H1 (cell line): ENCODE measurements around the gene ALPK3. TPM values are rescaled to one million over a fixed set of nuclear protein-coding genes. Genes with fewer than 3 reads are reported as not detected.

Experiments used
- CTCF ChIA-PET: fragments of 300-600 bp; sonication (Branson Sonifier 250); formaldehyde crosslinking; loops from one replicate; lab custom pipeline; 2021; ENCODE audit not compliant: partially characterized antibody; lab: Charles Lee
- POLR2A ChIA-PET: fragments of 300-600 bp; sonication (Branson Sonifier 250); formaldehyde crosslinking; loops from one replicate; lab custom pipeline; 2021; ENCODE audit warnings: inconsistent platforms; ENCODE audit not compliant: partially characterized antibody; lab: Charles Lee
- DNase-seq, 2 experiments: peaks; one replicate each; pipeline versions ENCODE4 v3.0.0 to v3.0.0-alpha.2; 2010 to 2022; ENCODE audit warnings: low spot score in 2 of 2, low read depth in 1 of 2, mixed read lengths in 1 of 2
- FAIRE-seq: peaks from 2 replicates; lab custom pipeline; 2011; peaks lifted over from hg19 to GRCh38; lab: Jason Lieb, UNC
- H2AFZ ChIP-seq: 2 replicates; pipeline ENCODE4 v1.8.1; 2012; ENCODE audit warnings: low read length, inconsistent platforms
- H2AK5ac ChIP-seq: 2 replicates; pipeline ENCODE4 v1.6.1; 2013; ENCODE audit warnings: low read depth, low read length
- H2BK120ac ChIP-seq: replicated peaks from 2 replicates; pipeline ENCODE3; 2013; ENCODE audit warnings: low read depth, low read length, inconsistent platforms
- H2BK12ac ChIP-seq: 2 replicates; pipeline ENCODE4 v1.6.1; 2013; ENCODE audit warnings: low read depth, low read length
- H2BK15ac ChIP-seq: 2 replicates; pipeline ENCODE4 v1.6.1; 2013; ENCODE audit warnings: low read length
- H2BK20ac ChIP-seq: 2 replicates; pipeline ENCODE4 v1.6.1; 2013; ENCODE audit warnings: low read length
- H2BK5ac ChIP-seq: 2 replicates; pipeline ENCODE4 v1.6.1; 2013; ENCODE audit warnings: low read depth, low read length
- H3K14ac ChIP-seq: 2 replicates; pipeline ENCODE4 v1.6.1; 2013; ENCODE audit warnings: inconsistent platforms; ENCODE audit not compliant: insufficient read length
- H3K18ac ChIP-seq: 2 replicates; pipeline ENCODE4 v1.6.1; 2013; ENCODE audit warnings: low read length; ENCODE audit errors: extremely low read depth
- H3K23ac ChIP-seq: 2 replicates; pipeline ENCODE4 v1.6.1; 2013; ENCODE audit warnings: inconsistent platforms; ENCODE audit not compliant: insufficient read length
- H3K23me2 ChIP-seq: 2 replicates; pipeline ENCODE4 v1.6.1; 2013; ENCODE audit warnings: low read depth, low read length
- H3K27ac ChIP-seq: 2 replicates; pipeline ENCODE4 v1.6.1; 2011; ENCODE audit warnings: low read depth, low read length, inconsistent platforms
- H3K27me3 ChIP-seq, 4 experiments: replicated peaks in 1 of 4; 1 replicate in 1 of 4; 2 replicates in 3 of 4; pipeline versions ENCODE4 v1.6.1 to v1.8.1; 2011 to 2013; ENCODE audit warnings: low read length in 3 of 4, mild to moderate bottlenecking in 3 of 4, inconsistent platforms in 2 of 4, mixed read lengths in 2 of 4, moderate library complexity in 1 of 4; ENCODE audit not compliant: control insufficient read depth in 3 of 4, insufficient read depth in 3 of 4; ENCODE audit errors: extremely low read depth in 1 of 4
- H3K36me3 ChIP-seq, 4 experiments: 2 replicates each; pipeline versions ENCODE4 v1.6.1 to v1.8.1; 2011 to 2013; ENCODE audit warnings: mild to moderate bottlenecking in 4 of 4, low read length in 3 of 4, moderate library complexity in 2 of 4, control low read depth in 1 of 4, inconsistent platforms in 1 of 4; ENCODE audit not compliant: insufficient read depth in 4 of 4, control insufficient read depth in 2 of 4
- H3K4ac ChIP-seq: replicated peaks from 2 replicates; pipeline ENCODE3; 2013; ENCODE audit warnings: low read length, low read depth, mixed read lengths, inconsistent platforms; ENCODE audit not compliant: insufficient read length
- H3K4me1 ChIP-seq, 4 experiments: replicated peaks in 1 of 4; 1 replicate in 1 of 4; 2 replicates in 3 of 4; pipeline versions ENCODE4 v1.6.1 to v1.8.1; 2011 to 2013; ENCODE audit warnings: low read length in 3 of 4, inconsistent platforms in 2 of 4, mixed read lengths in 1 of 4; ENCODE audit not compliant: insufficient read depth in 4 of 4, control insufficient read depth in 3 of 4
- H3K4me2 ChIP-seq, 2 experiments: 2 replicates each; pipeline versions ENCODE4 v1.6.1 to v1.8.1; 2011 to 2013; ENCODE audit warnings: low read depth in 2 of 2, low read length in 2 of 2, control low read depth in 1 of 2, inconsistent platforms in 1 of 2, mild to moderate bottlenecking in 1 of 2; ENCODE audit not compliant: insufficient read depth in 1 of 2
- H3K4me3 ChIP-seq, 4 experiments: fragments of 200-600, 300-600 bp in 1 of 4; sonication (generic), shearing (Covaris generic), sonication (Bioruptor Twin) in 1 of 4; 2 replicates each; pipeline versions ENCODE4 v1.5.1 to v1.8.1; 2011 to 2016; ENCODE audit warnings: low read length in 4 of 4, low read depth in 3 of 4, control low read depth in 2 of 4, inconsistent platforms in 2 of 4, mild to moderate bottlenecking in 2 of 4, mixed read lengths in 1 of 4, moderate library complexity in 1 of 4; ENCODE audit not compliant: insufficient read depth in 2 of 4; ENCODE audit errors: extremely low read depth in 1 of 4
- H3K56ac ChIP-seq: replicated peaks from 2 replicates; pipeline ENCODE3; 2013; ENCODE audit warnings: low read depth, mild to moderate bottlenecking, mixed read lengths, low read length, inconsistent platforms; ENCODE audit not compliant: insufficient read length
- H3K79me1 ChIP-seq: 2 replicates; pipeline ENCODE4 v1.6.1; 2013; ENCODE audit warnings: low read depth, low read length, control low read depth
- H3K79me2 ChIP-seq, 2 experiments: 2 replicates each; pipeline versions ENCODE4 v1.6.1 to v1.8.1; 2012 to 2013; ENCODE audit warnings: low read length in 2 of 2, mild to moderate bottlenecking in 2 of 2, inconsistent platforms in 1 of 2; ENCODE audit not compliant: insufficient read depth in 2 of 2, control insufficient read depth in 1 of 2
- H3K9ac ChIP-seq, 4 experiments: replicated peaks in 1 of 4; 1 replicate in 1 of 4; 2 replicates in 3 of 4; pipeline versions ENCODE4 v1.6.1 to v1.8.1; 2011 to 2013; ENCODE audit warnings: low read depth in 3 of 4, low read length in 3 of 4, control low read depth in 2 of 4, mild to moderate bottlenecking in 2 of 4, moderate library complexity in 2 of 4, inconsistent platforms in 1 of 4; ENCODE audit errors: extremely low read depth in 1 of 4
- H3K9me3 ChIP-seq, 2 experiments: 2 replicates each; pipeline versions ENCODE4 v1.6.1 to v1.8.1; 2012 to 2013; ENCODE audit warnings: mild to moderate bottlenecking in 2 of 2, moderate library complexity in 2 of 2, control low read depth in 1 of 2, inconsistent platforms in 1 of 2, low read depth in 1 of 2, low read length in 1 of 2, mixed read lengths in 1 of 2; ENCODE audit not compliant: insufficient read depth in 2 of 2
- H4K20me1 ChIP-seq, 2 experiments: replicated peaks in 1 of 2; 2 replicates each; pipeline versions ENCODE3 to v1.8.1; 2011 to 2013; ENCODE audit warnings: inconsistent platforms in 2 of 2, low read length in 2 of 2, mild to moderate bottlenecking in 1 of 2; ENCODE audit not compliant: insufficient read depth in 2 of 2, control insufficient read depth in 1 of 2
- H4K5ac ChIP-seq: 2 replicates; pipeline ENCODE4 v1.6.1; 2013; ENCODE audit warnings: low read length, low read depth, mixed read lengths, inconsistent platforms; ENCODE audit not compliant: insufficient read length
- H4K8ac ChIP-seq: 2 replicates; pipeline ENCODE4 v1.8.0; 2013; ENCODE audit warnings: mild to moderate bottlenecking, moderate library complexity, low read length, inconsistent platforms; ENCODE audit not compliant: insufficient read depth; ENCODE audit errors: extremely low read depth
- H4K91ac ChIP-seq: replicated peaks from 2 replicates; pipeline ENCODE3; 2013; ENCODE audit warnings: low read length, mixed read lengths, inconsistent platforms; ENCODE audit not compliant: insufficient read length
- CTCF ChIP-seq, 3 experiments: IDR thresholded peaks; 1 replicate in 2 of 3; 2 replicates in 1 of 3; pipeline versions ENCODE4 v1.5.1 to v1.6.1; 2011; ENCODE audit warnings: low read length in 3 of 3, mild to moderate bottlenecking in 3 of 3, inconsistent platforms in 2 of 3, low read depth in 1 of 3, moderate library complexity in 1 of 3; ENCODE audit not compliant: insufficient read depth in 1 of 3; ENCODE audit errors: control extremely low read depth in 1 of 3
- RAD21 ChIP-seq, 2 experiments: IDR thresholded peaks in 1 of 2; conservative IDR thresholded peaks in 1 of 2; 2 replicates each; pipeline ENCODE4 v1.6.1; 2011; ENCODE audit warnings: low read depth in 2 of 2, low read length in 2 of 2, improper control_type of control experiment in 1 of 2, inconsistent platforms in 1 of 2, mild to moderate bottlenecking in 1 of 2, moderate library complexity in 1 of 2
- SRF ChIP-seq: IDR thresholded peaks from 2 replicates; pipeline ENCODE4 v1.6.1; 2011; ENCODE audit warnings: mild to moderate bottlenecking, low read depth, low read length, moderate library complexity
- TBP ChIP-seq: IDR thresholded peaks from 2 replicates; pipeline ENCODE4 v1.6.1; 2011; ENCODE audit warnings: low read depth, low read length, improper control_type of control experiment
- WGBS, 2 experiments: shearing (Covaris generic) in 1 of 2; methylation state at CpG; one replicate each; pipeline versions ENCODE4 v1.1.6 to v1.1.7; 2013 to 2015; ENCODE audit warnings: low lambda C conversion rate in 2 of 2, mixed read lengths in 2 of 2, inconsistent platforms in 1 of 2, low coverage in 1 of 2, missing lambda C conversion rate in 1 of 2; ENCODE audit not compliant: insufficient replicate concordance in 2 of 2, insufficient coverage in 1 of 2, insufficient read length in 1 of 2; ENCODE audit errors: extremely low coverage in 1 of 2, missing lambda C conversion rate in 1 of 2; 5-methylcytosine and 5-hydroxymethylcytosine counted together
- polyA plus RNA-seq, 7 experiments: library from polyadenylated mRNA; depleted of rRNA in 3 of 7; stranded (reverse) in 5 of 7; unstranded in 2 of 7; fragments of >200 nt in 5 of 7; fragments of 200-250 nt in 2 of 7; gene quantifications; 1 replicate in 5 of 7; 2 replicates in 1 of 7; 4 replicates in 1 of 7; pipeline versions ENCODE4 v1.2.1 to v1.2.3, GENCODE V29; 2011 to 2013; ENCODE audit warnings: missing spikeins in 2 of 7, mixed read lengths in 2 of 7
- total RNA-seq: library from RNA; stranded (reverse); fragmentation: NEBNext Ultra II Directional; extraction: Animal tissue kit (Norgen Biotek cat#: 25700); gene quantifications from 2 replicates; pipeline ENCODE4 v1.2.1, GENCODE V29; 2021

Gene ALPK3
- total and polyA plus RNA-seq, 2 of the 8 experiments (the other 6 are each of a cell fraction or from before 2014, with no cell fraction given): 4.4 to 19.2 TPM

DNA sequence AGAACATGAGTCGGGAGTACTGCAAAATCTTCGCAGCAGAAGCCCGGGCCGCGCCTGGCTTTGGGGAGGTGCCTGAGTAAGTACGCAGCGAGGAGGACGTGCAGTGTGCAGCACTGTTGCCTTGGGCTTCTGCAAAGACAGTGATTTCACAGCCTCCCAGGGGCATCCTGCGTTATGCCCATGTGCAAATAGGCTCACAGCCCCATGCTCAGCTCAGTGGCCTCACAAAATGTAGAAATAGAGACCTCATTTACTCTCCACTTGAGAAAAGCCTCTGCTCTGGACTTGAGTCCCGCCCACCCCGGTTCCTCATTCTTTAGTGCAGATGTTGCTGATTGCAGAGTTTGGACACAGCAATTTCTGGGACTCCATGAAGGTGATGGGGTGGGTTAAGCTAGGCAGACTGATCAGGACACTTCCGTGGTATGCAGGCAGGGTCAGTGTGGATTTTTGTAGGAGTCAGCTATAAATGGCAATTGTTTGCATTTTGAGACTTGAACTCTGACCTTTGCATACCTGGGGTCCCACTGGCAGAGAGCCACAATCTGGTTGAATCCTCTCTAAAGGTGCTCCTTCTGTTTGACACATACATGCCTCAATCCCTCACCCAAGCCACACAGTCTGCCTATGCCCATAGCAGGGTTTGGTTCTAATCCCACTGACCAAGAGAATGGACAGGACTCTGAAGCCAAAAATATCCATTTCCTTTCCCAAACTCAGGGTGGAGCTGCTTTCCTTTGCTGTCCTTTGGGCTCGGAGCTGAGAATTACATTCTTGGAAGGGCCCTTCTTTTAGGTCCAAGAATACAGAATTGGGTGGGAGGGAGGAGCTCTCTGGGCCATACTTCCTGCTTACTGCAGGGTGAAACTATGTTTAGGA lies 46.6 kb downstream of the ALPK3 start:
- Histone ChIP-seq H3K56ac (no peak overlapping the region), H2BK12ac (no peak overlapping the region), H3K36me3 (no peaks in the 10 kb centered on the region; a peak in 2 of 8 replicates), H3K79me1 (no peaks in the 10 kb centered on the region), H3K18ac (no peak overlapping the region), H4K5ac (no peak overlapping the region), H3K23me2 (no peaks in the 10 kb centered on the region), H2BK15ac (no peak overlapping the region), H2AK5ac (no peak overlapping the region), H3K27me3 (no peaks in the 10 kb centered on the region), H3K4me3 (no peak overlapping the region), H4K8ac (no peak overlapping the region), H2BK5ac (no peak overlapping the region), H3K14ac (no peak overlapping the region), H3K9me3 (no peaks in the 10 kb centered on the region), H2AFZ (no peak overlapping the region), H3K4ac (no peak overlapping the region), H3K27ac (no peak overlapping the region), H3K4me2 (no peak overlapping the region), H4K91ac (no peak overlapping the region), H2BK120ac (no peak overlapping the region), H3K79me2 (no peaks in the 10 kb centered on the region), H2BK20ac (no peak overlapping the region), H3K4me1 (no peaks in the 10 kb centered on the region), H4K20me1 (peaks cover 0 to 2% of the 10 kb centered on the region in 2 experiments), H3K23ac (no peak overlapping the region), H3K9ac (no peak overlapping the region)
- ChIA-PET CTCF (interaction anchor here (0.8 to 7.8 kb wide), 19 partner anchors 9 to 275 kb away, joined by 3 to 74 read pairs (median 5); no protein-coding TSS in a partner anchor), POLR2A (interaction anchor here (1.6 kb wide), 1 partner anchor 9 kb away, joined by 7 read pairs; no protein-coding TSS in a partner anchor)
- 85% methylated on average over 13 of the region's 13 CpGs; no CpG with 5 or more reads in 1 of the 2 experiments for WGBS, 2 experiments
- FAIRE-seq (no peak), DNase-seq (no peak)
- peak; percentile 34 to 47; a peak in 3 of 4 replicates for TF ChIP-seq RAD21 (IDR thresholded peaks at IDR 0.05 in 1 of 2, conservative IDR thresholded peaks at IDR 0.05 in 1 of 2; ENCODE audit: low read depth in 2 of 2, low read length in 2 of 2)
- TF ChIP-seq CTCF (IDR thresholded peaks at IDR 0.05; ENCODE audit: control extremely low read depth in 1 of 3, insufficient read depth in 1 of 3, low read depth in 1 of 3, low read length in 3 of 3): peak in 2 of 3 experiments; percentile 21 to 25; a peak in 3 of 4 replicates
- no peak for TF ChIP-seq TBP
- TF ChIP-seq SRF: no peak
